Breast epithelium (tissue), 3 donors: ENCODE results near the gene CDC16.

Source experiments
- POLR2A ChIP-seq: fragments of 450-650 bp; IDR thresholded peaks from one replicate; pipeline ENCODE4 v1.6.1; 2016; ENCODE audit warnings: antibody characterized with exemption, mild to moderate bottlenecking, moderate library complexity
- POLR2AphosphoS5 ChIP-seq, 3 donors: sonication (generic); formaldehyde crosslinking; IDR thresholded peaks; one replicate each; pipeline ENCODE4 v1.6.1; 2017; ENCODE audit warnings: antibody characterized with exemption in 3 of 3
- TF ChIP-seq, protein P1 (sequence below), 3 donors: fragments of 450-650 bp; IDR thresholded peaks; one replicate each; pipeline ENCODE4 v1.5.1; 2016 to 2017; ENCODE audit warnings: antibody characterized with exemption in 3 of 3, mild to moderate bottlenecking in 3 of 3, moderate library complexity in 3 of 3

DNA sequence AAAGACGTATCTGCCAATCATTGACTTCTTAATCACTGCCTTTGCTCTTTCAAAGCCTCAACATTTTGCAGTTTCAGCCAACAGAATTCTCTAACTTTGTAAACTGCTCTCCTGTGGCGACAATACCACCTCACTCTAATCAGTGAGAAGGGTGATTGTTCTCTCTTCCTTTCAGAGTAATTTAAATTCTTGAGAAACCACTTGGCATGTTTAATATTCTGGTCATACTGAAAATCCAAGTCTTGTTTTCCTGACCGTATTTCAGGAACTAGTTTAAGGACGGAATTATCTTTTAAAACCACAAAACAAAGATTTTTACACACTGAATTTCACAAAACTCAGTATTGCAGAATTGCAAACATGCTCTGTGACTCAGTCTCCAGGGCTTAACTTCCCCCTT lies 5.2 kb upstream of the CDC16 start:
- TF ChIP-seq, protein P1, sequence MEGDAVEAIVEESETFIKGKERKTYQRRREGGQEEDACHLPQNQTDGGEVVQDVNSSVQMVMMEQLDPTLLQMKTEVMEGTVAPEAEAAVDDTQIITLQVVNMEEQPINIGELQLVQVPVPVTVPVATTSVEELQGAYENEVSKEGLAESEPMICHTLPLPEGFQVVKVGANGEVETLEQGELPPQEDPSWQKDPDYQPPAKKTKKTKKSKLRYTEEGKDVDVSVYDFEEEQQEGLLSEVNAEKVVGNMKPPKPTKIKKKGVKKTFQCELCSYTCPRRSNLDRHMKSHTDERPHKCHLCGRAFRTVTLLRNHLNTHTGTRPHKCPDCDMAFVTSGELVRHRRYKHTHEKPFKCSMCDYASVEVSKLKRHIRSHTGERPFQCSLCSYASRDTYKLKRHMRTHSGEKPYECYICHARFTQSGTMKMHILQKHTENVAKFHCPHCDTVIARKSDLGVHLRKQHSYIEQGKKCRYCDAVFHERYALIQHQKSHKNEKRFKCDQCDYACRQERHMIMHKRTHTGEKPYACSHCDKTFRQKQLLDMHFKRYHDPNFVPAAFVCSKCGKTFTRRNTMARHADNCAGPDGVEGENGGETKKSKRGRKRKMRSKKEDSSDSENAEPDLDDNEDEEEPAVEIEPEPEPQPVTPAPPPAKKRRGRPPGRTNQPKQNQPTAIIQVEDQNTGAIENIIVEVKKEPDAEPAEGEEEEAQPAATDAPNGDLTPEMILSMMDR (IDR thresholded peaks at IDR 0.05), result no peak
- no peak for TF ChIP-seq POLR2A
- TF ChIP-seq POLR2AphosphoS5 (IDR thresholded peaks at IDR 0.05), result no peak
